ENCODE results near the gene PXT1. TPM values are rescaled to one million over a fixed set of nuclear protein-coding genes. Genes with fewer than 3 reads are reported as not detected.

The PXT1 gene
- total RNA-seq, 1 donor from 2014 or later, result not detected

DNA sequence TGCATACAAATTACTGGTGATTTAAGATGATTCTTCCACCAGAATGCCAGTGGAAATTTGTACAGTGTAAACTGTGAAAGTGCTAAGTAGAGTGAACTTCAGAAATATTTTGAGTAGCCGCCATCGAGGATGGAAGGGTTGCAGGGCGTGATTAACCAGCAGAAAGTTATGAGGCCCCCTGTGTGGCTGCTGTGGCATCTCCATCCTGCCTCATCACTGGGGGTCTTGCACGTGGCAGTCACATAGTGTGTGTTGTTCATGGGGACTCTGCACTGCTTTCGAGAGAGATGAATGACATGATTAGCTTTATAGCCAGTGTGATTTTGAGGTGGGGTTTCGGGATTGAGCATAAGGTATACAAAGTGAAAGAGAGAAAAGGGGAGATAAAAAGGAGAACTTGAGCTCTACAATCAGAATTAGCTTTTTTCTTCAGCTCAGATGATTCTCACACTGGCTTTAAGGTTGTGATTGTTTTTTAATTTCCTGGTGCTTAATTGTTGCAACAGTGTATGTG is 26.6 kb upstream of the PXT1 start:
- Histone ChIP-seq H3K36me3 (peaks cover 0 to 19% of the 10 kb centered on the region in 2 donors), H3K27ac (no peak overlapping the region), H3K4me3 (no peak overlapping the region), H3K27me3 (no peaks in the 10 kb centered on the region), H3K9me3 (no peaks in the 10 kb centered on the region), H3K4me1 (no peaks in the 10 kb centered on the region)
- TF ChIP-seq POLR2A (IDR thresholded peaks at IDR 0.05) (no peak), POLR2AphosphoS5 (IDR thresholded peaks at IDR 0.05; ENCODE audit: insufficient read depth in 1 of 2, low read depth in 1 of 2) (no peak)
- TF ChIP-seq, protein P1, sequence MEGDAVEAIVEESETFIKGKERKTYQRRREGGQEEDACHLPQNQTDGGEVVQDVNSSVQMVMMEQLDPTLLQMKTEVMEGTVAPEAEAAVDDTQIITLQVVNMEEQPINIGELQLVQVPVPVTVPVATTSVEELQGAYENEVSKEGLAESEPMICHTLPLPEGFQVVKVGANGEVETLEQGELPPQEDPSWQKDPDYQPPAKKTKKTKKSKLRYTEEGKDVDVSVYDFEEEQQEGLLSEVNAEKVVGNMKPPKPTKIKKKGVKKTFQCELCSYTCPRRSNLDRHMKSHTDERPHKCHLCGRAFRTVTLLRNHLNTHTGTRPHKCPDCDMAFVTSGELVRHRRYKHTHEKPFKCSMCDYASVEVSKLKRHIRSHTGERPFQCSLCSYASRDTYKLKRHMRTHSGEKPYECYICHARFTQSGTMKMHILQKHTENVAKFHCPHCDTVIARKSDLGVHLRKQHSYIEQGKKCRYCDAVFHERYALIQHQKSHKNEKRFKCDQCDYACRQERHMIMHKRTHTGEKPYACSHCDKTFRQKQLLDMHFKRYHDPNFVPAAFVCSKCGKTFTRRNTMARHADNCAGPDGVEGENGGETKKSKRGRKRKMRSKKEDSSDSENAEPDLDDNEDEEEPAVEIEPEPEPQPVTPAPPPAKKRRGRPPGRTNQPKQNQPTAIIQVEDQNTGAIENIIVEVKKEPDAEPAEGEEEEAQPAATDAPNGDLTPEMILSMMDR (IDR thresholded peaks at IDR 0.05), result no peak
- no peak for DNase-seq (ENCODE audit: extremely low spot score in 2 of 2)
- intact Hi-C loops (cut with DNase I), result no loop called here

DNA sequence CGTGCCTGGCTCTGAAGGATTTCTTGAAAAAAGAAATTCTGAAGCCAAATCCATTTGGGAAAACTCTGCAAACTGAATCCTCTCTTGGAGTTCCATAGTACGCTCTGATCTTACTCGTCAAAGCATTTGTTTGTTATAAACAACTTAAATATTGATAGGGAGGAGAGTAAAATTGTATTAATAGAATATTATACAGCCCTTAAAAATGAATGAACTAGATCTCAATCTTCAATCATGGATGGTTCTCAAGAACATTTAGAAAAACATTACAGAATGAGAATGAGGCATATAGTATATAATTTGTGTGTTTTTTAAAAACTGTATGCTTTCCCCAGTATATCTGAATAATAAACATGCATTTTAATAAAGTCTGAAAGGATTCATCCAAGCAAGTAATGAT is 25.0 kb upstream of the PXT1 start:
- Histone ChIP-seq H3K4me1 (peaks cover 9% of the 10 kb centered on the region), H3K9me3 (no peaks in the 10 kb centered on the region), H3K4me3 (no peak overlapping the region), H3K36me3 (peaks cover 0 to 14% of the 10 kb centered on the region in 2 donors), H3K27me3 (no peaks in the 10 kb centered on the region), H3K27ac (no peak overlapping the region)
- no peak for DNase-seq (ENCODE audit: extremely low spot score in 2 of 2)
- intact Hi-C loops (cut with DNase I), result no loop called here
- TF ChIP-seq POLR2AphosphoS5 (IDR thresholded peaks at IDR 0.05; ENCODE audit: insufficient read depth in 1 of 2, low read depth in 1 of 2), result no peak
- TF ChIP-seq, protein P1 (IDR thresholded peaks at IDR 0.05), result no peak
- TF ChIP-seq POLR2A (IDR thresholded peaks at IDR 0.05), result no peak

DNA sequence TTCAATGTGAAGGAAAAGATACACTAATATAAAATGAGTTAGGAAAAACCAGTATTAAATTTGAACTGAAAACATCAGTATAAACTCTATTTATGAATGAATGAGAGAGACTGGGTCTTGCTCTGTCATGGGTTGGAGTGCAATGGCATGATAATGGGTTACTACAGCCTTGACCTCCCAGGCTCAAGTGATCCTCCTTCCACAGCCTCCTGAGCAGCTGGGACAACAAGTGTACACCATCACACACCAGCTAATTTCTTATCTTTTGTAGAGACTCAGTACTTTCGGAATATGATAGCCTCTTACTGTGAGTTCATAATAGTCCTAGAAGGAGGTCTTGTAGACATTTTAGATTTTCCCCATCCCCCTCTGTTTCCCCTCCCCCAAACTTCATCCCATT is 21.6 kb upstream of the PXT1 start:
- H3K27me3 ChIP-seq, result no peaks in the 10 kb centered on the region
- no peak overlapping the region for H3K4me3 ChIP-seq
- intact Hi-C loops (cut with DNase I), result no loop called here
- peaks cover 33% of the 10 kb centered on the region for H3K4me1 ChIP-seq
- TF ChIP-seq POLR2AphosphoS5 (IDR thresholded peaks at IDR 0.05; ENCODE audit: insufficient read depth in 1 of 2, low read depth in 1 of 2) (no peak), POLR2A (IDR thresholded peaks at IDR 0.05) (no peak)
- TF ChIP-seq, protein P1 (IDR thresholded peaks at IDR 0.05), result no peak
- H3K36me3 ChIP-seq, result no peaks in the 10 kb centered on the region
- DNase-seq (ENCODE audit: extremely low spot score in 2 of 2), result no peak
- H3K27ac ChIP-seq, result no peak overlapping the region
- H3K9me3 ChIP-seq, result no peaks in the 10 kb centered on the region

DNA sequence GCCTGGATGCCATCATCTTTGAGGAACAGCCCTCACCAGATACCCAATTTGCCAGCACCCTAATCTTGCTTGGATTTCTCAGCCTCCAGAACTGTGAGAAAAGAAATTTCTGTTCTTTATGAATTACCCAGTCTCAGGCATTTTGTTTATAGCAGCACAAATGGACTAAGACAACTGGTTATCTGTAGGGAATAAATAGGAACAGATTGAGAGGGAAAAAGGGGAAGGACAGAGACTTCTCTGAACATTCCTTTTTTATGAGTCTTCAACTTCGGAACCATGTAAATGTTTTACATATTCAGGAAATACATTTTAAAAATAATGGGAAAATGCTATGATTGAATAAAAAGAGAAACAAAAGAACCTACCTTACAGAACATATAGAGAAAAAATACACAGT is 21.0 kb upstream of the PXT1 start:
- peaks cover 36% of the 10 kb centered on the region for H3K4me1 ChIP-seq
- no peaks in the 10 kb centered on the region for H3K36me3 ChIP-seq
- H3K4me3 ChIP-seq, result no peak overlapping the region
- H3K9me3 ChIP-seq, result no peaks in the 10 kb centered on the region
- no peak overlapping the region for H3K27ac ChIP-seq
- TF ChIP-seq, protein P1 (IDR thresholded peaks at IDR 0.05), result no peak
- TF ChIP-seq POLR2AphosphoS5 (IDR thresholded peaks at IDR 0.05; ENCODE audit: insufficient read depth in 1 of 2, low read depth in 1 of 2) (no peak), POLR2A (IDR thresholded peaks at IDR 0.05) (no peak)
- DNase-seq (ENCODE audit: extremely low spot score in 2 of 2), result no peak
- no peaks in the 10 kb centered on the region for H3K27me3 ChIP-seq
- intact Hi-C loops (cut with DNase I), result no loop called here

DNA sequence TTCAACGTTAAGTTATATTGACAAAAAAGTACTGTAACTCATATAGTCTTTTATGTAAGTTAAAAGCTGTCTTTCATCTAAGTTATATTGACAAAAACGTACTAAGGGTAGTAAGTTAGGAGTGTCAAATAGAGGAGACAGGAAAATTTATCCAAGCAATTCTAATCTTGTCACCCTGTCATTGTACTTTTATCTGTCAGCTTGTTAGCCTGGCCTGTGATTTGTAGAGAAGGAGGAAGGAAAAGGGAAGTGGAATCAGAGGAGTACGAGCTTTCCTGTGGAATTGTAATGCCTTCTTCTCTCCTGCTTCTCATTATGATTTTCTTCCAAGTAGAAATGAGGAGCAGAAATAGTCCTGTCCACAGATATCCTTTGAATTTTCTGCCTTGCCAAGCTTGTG is 19.0 kb upstream of the PXT1 start:
- Histone ChIP-seq H3K4me3 (no peak overlapping the region), H3K4me1 (peaks cover 36% of the 10 kb centered on the region), H3K9me3 (no peaks in the 10 kb centered on the region), H3K27ac (no peak overlapping the region), H3K27me3 (no peaks in the 10 kb centered on the region), H3K36me3 (no peaks in the 10 kb centered on the region)
- no peak for DNase-seq (ENCODE audit: extremely low spot score in 2 of 2)
- TF ChIP-seq POLR2AphosphoS5 (IDR thresholded peaks at IDR 0.05; ENCODE audit: insufficient read depth in 1 of 2, low read depth in 1 of 2), result no peak
- TF ChIP-seq POLR2A (IDR thresholded peaks at IDR 0.05), result no peak
- TF ChIP-seq, protein P1 (IDR thresholded peaks at IDR 0.05), result no peak
- intact Hi-C loops (cut with DNase I), result no loop called here

All from vagina (tissue), 2 donors.